H54 (cell line): ENCODE measurements around the gene OXER1.

ENCODE experiments used
- DNase-seq: peaks from one replicate; pipeline ENCODE4 v3.0.0; 2011; ENCODE audit warnings: low spot score, mixed read lengths; ENCODE audit not compliant: insufficient read length
- FAIRE-seq: peaks from 3 replicates; lab custom pipeline; 2011; peaks lifted over from hg19 to GRCh38; lab: Jason Lieb, UNC
- POLR2A ChIP-seq: IDR thresholded peaks from 2 replicates; pipeline ENCODE4 v1.6.1; 2011; ENCODE audit warnings: low read depth, mild to moderate bottlenecking, low read length

OXER1 gene

GRCh38 chr2:42757981-42758740 is 5.8 kb downstream of the OXER1 start:
- TF ChIP-seq POLR2A = no peak
- DNase-seq = no peak

DNA sequence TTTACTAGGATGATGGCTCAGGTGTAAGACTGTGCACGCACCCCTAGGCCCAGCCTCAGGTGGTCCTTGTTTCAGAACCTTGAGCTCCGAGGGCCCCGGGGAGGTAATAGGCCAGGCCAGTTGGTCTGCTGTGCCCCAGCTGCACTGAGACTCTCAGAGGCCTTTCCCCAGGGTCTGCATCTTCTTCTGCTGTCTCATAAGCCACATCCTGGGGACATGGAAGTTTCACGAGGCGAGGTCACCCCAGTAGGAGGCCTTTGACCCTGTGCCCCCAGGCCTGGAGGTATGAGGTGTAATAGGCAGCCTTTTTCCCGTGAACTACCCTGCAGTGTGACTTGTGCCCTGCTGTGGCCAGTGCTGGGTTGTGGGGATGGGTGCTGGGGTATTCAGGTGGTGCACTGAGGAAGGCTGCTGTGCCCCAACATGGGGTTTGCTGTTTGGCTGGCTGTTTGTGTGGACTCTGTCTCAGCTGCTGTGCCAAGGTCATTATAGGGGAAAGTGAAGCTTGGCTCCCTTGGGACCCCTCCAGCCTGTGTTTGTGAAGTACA is 6.9 kb downstream of the OXER1 start:
- FAIRE-seq = no peak
- DNase-seq = no peak
- no peak for TF ChIP-seq POLR2A

More at GRCh38 chr2:42757981-42758740, 5.8 kb downstream of the OXER1 start:
- no peak for FAIRE-seq

GRCh38 chr2:42756150-42756775 is 7.7 kb downstream of the OXER1 start:
- TF ChIP-seq POLR2A = no peak
- no peak for DNase-seq
- FAIRE-seq = no peak

DNA sequence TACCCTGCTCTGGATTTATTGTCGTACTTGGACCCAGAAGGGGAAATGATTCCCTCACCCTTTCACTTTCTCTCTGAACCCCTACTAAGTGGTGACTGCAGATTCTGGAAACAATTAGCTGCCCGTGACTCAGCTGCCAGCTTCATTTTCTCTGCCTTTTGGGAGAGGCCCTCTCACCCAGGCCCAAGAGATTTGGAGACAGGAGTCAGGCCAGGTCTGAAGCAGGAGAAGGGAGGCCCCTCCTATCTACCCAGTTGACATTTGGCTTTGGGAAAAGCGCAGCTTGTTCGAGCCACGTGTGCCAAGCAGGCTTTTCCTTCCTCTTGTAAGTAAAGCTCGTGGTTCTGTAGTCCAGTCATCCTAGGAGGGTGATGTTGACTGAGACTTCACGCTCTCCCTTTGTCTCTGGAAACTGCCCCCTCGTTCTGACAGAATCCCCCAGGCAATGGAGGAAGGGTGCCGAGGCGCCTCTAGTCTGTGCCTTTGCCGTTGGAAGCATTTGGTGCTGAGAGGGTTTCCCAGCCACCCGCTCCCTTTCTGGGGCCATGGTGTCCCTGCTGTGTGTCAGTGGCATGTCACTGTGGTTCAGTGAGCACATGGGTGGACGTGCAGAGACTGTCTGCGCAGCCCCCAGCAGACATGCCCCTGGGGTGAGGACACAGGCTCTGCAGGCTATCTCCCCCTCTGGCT is 8.6 kb downstream of the OXER1 start:
- no peak for FAIRE-seq
- DNase-seq = no peak
- no peak for TF ChIP-seq POLR2A

GRCh38 chr2:42754776-42755140 is 9.2 kb downstream of the OXER1 start:
- no peak for TF ChIP-seq POLR2A
- no peak for FAIRE-seq
- DNase-seq = no peak

- DNase-seq (no peak), FAIRE-seq (no peak)
- TF ChIP-seq POLR2A = no peak
Measured at GRCh38 chr2:42754021-42754775, 9.7 kb downstream of the OXER1 start.

DNA sequence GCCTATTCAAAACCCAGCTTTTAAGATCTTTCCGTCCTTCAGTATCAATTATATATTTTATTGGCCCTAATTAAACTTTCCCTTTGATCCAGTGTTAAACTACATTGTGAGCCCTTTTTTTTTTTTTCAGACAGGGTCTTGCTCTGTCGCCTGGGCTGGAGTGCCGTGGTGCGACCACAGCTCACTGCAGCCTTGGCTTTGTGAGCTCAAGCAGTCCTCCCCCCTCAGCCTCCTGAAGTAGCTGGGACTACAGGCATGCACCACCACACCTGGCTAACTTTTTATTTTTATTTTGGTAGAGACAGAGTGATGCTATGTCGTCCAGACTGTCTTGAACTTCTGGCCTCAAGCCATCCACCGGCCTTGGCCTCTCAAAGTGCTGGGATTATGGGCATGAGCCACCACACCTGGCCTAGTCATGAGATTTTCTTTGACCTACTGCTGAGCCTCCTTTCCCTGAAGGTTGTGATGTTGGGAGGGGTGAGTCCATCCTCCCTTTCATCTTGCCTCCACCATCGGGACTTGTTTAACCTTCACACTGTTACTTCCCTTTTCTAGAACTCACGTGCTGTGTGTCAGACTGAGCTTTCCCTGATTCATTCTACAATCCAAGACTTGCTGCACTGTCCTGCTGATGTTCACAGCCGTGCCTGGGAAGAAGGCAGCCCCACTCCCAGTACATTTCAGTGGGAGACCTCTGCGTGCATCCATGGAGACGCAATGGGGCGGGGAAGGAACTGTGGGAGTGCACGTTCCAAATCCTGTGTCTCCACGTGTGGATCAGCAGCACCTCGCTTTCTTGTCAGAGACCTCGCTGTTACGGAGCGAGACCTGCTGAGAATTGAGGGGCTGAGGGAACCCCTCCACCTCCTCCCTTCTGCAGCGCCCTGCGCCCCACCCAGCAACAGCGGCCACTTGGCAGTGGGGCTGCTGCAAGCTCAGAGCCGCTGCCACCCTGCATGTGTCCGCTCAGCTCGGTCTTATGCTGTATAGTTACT is 10.8 kb downstream of the OXER1 start:
- no peak for TF ChIP-seq POLR2A
- FAIRE-seq (no peak), DNase-seq (no peak)

GRCh38 chr2:42752314-42752713 is 11.6 kb downstream of the OXER1 start:
- no peak for DNase-seq
- no peak for TF ChIP-seq POLR2A
- FAIRE-seq = no peak

DNA sequence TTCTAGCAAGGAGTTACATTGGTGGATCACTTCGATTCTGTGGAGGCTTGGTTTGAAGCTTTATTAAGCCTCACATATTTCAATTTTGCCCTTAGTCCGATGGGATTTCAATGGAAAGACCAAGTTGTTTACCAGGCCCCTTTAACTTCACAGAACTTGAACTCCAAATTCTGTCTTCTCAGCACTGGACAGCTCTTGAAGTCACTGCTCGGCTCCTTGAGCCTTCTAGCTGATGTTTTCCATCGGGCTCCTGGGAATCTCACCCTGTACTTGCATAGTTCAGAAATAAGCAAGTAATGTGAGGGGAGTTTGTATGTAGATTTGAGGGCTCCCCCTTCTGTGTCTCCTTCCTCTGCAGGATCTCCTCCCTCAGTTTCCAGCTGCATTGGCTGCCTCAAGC is 15.1 kb downstream of the OXER1 start:
- FAIRE-seq (no peak), DNase-seq (no peak)
- TF ChIP-seq POLR2A = no peak

DNA sequence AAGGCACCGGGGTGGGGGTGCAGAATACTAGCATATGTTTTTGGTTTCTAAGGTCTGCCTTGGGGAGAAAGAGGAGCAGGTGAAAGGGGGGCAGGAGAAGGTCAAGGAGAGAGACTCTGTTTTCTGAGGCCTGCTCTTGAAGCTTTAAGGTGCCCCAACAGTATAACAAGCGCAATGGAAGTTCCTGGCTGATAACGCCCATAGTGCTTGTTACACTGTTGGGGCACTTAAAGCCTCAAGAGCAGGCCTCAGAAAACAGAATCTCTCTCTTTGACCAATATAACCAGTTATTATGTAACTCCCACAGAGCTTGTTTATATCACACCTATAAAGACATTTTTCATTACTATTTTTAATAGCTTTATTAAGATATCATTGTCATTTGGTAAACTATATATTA is 16.5 kb downstream of the OXER1 start:
- TF ChIP-seq POLR2A = no peak
- no peak for DNase-seq
- no peak for FAIRE-seq

DNA sequence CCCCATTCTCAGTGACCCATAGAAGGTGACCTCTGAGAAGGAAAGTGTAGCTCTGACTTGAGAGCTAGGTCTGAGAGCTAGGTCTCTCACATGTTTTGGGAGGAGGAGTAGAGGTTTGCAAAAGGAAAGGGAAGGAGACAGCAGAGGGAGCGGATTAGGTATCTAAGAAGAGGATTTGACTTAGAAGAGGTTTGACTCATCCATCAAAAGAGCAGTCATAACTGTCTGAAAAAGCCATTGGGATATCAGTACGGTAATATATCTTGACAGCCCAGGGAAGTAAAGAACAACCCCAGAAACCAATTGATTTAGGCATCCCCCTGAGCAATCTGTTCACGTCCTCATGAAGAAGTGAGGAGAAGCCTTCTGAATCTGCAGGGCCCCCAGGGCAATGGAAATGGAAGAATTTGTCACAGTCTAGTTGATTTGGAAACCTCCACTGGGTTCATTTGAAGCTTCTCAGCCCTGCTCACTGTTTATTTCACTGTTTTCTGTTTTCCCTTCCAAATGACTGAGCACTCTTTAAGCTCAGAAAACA is 19.3 kb downstream of the OXER1 start:
- FAIRE-seq (no peak), DNase-seq (no peak)
- no peak for TF ChIP-seq POLR2A

GRCh38 chr2:42743659-42743990 is 20.3 kb downstream of the OXER1 start:
- no peak for DNase-seq
- no peak for FAIRE-seq
- TF ChIP-seq POLR2A = no peak
